Uterus (tissue), 4 donors: Measurements from ENCODE around the gene ATP7A. TPM values are rescaled to one million over a fixed set of nuclear protein-coding genes. Genes with fewer than 3 reads are reported as not detected.

ENCODE experiments used
- DNase-seq, 2 donors: peaks; one replicate each; pipeline ENCODE4 v3.0.0-alpha.2; 2019 to 2020
- H3K27ac ChIP-seq, 2 donors: fragments of 200-600 bp; sonication (generic); 1 replicate in 1 of 2; 2 replicates in 1 of 2; pipeline ENCODE4 v1.5.1; 2016 to 2018
- H3K27me3 ChIP-seq, 2 donors: fragments of 200-600 bp; sonication (generic); one replicate each; pipeline ENCODE4 v1.5.1; 2018 to 2019; ENCODE audit warnings: control low read depth in 1 of 2
- H3K36me3 ChIP-seq, 2 donors: fragments of 200-600 bp; sonication (generic); one replicate each; pipeline ENCODE4 v1.5.1; 2019; ENCODE audit warnings: control low read depth in 1 of 2
- H3K4me1 ChIP-seq, 2 donors: fragments of 200-600 bp; sonication (generic); one replicate each; pipeline ENCODE4 v1.5.1; 2018 to 2019; ENCODE audit warnings: control low read depth in 1 of 2
- H3K4me3 ChIP-seq, 2 donors: fragments of 200-600 bp; sonication (generic); 1 replicate in 1 of 2; 2 replicates in 1 of 2; pipeline ENCODE4 v1.5.1; 2018 to 2019; ENCODE audit warnings: mild to moderate bottlenecking in 1 of 2
- H3K9me3 ChIP-seq, 2 donors: fragments of 200-600 bp; sonication (generic); one replicate each; pipeline ENCODE4 v1.5.1; 2019; ENCODE audit warnings: control low read depth in 1 of 2
- POLR2A ChIP-seq, 2 donors: fragments of 450-650 bp; IDR thresholded peaks; one replicate each; pipeline ENCODE4 v1.6.1; 2016; ENCODE audit warnings: antibody characterized with exemption in 2 of 2, mild to moderate bottlenecking in 1 of 2, moderate library complexity in 1 of 2
- intact Hi-C: fragments of 100-400 bp; cut with DNase I; formaldehyde crosslinking; loops from one replicate; pipeline ENCODE4 v1.15.1; 2023; ENCODE audit warnings: low total_unique reads
- total RNA-seq, 4 donors: library from RNA; depleted of rRNA in 3 of 4; stranded (reverse); fragments of >200 nt in 3 of 4; gene quantifications; one replicate each; pipeline versions ENCODE4 v1.1.0 to v1.2.4, GENCODE V29; 2014 to 2023
- TF ChIP-seq, protein P1 (sequence below), 4 experiments: fragments of 200-600 bp in 2 of 4; fragments of 450-650 bp in 2 of 4; sonication (generic) in 2 of 4; IDR thresholded peaks; one replicate each; pipeline ENCODE4 v1.5.1; 2016 to 2019; ENCODE audit warnings: antibody characterized with exemption in 4 of 4, mild to moderate bottlenecking in 2 of 4, moderate library complexity in 1 of 4
- donor health status: DM: yes; HTN: yes; CAD: no.

ATP7A gene
- total RNA-seq, 4 donors from 2014 or later: 4.9 to 26.5 (median 12.8) TPM

DNA sequence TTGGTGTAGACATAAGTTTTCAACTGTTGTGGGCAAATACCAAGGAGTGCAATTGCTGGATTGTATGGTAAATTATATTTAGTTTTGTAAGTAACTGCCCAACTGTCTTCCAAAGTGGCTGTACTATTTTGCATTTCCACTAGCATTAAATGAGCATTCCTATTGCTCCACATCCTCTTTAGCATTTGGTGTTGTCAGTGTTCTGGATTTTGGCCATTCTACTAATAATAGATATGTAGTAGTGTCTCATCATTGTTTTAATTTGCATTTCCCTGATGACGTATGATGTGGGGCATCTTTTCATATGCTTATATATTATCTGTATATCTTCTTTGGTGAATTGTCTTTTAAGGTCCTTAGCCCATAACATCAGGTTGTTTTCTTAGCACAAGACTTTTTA lies 41.7 kb downstream of the ATP7A start:
- H3K9me3 ChIP-seq: no peaks in the 10 kb centered on the region
- H3K27me3 ChIP-seq: no peaks in the 10 kb centered on the region
- H3K4me3 ChIP-seq: no peak overlapping the region
- H3K36me3 ChIP-seq: no peaks in the 10 kb centered on the region
- TF ChIP-seq, protein P1, sequence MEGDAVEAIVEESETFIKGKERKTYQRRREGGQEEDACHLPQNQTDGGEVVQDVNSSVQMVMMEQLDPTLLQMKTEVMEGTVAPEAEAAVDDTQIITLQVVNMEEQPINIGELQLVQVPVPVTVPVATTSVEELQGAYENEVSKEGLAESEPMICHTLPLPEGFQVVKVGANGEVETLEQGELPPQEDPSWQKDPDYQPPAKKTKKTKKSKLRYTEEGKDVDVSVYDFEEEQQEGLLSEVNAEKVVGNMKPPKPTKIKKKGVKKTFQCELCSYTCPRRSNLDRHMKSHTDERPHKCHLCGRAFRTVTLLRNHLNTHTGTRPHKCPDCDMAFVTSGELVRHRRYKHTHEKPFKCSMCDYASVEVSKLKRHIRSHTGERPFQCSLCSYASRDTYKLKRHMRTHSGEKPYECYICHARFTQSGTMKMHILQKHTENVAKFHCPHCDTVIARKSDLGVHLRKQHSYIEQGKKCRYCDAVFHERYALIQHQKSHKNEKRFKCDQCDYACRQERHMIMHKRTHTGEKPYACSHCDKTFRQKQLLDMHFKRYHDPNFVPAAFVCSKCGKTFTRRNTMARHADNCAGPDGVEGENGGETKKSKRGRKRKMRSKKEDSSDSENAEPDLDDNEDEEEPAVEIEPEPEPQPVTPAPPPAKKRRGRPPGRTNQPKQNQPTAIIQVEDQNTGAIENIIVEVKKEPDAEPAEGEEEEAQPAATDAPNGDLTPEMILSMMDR (IDR thresholded peaks at IDR 0.05): no peak
- TF ChIP-seq POLR2A (IDR thresholded peaks at IDR 0.05): no peak
- intact Hi-C loops: no loop called here
- H3K27ac ChIP-seq: no peak overlapping the region
- no peaks in the 10 kb centered on the region for H3K4me1 ChIP-seq
- no peak for DNase-seq

DNA sequence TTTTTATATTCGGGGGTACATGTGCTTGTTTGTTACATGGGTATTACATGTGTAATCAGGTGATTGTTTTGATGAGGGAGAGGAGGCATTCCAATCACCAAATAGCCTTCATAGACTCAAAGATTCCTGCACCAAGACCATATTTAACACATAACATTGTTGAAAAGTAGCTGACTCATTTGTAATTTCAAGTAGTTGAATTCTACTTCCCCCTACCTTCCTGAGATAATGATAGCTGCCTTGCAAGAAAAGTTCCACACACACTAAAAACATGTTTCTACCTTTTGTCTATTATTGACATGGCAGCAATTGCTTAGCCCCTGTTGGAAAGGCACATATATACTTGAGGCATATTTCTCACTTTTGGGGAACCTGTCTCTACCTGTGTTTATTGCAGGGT lies 42.8 kb downstream of the ATP7A start:
- DNase-seq: no peak
- Histone ChIP-seq H3K36me3 (no peaks in the 10 kb centered on the region), H3K4me3 (no peak overlapping the region), H3K9me3 (no peaks in the 10 kb centered on the region), H3K4me1 (no peaks in the 10 kb centered on the region), H3K27ac (no peak overlapping the region), H3K27me3 (no peaks in the 10 kb centered on the region)
- intact Hi-C loops: no loop called here
- TF ChIP-seq POLR2A (IDR thresholded peaks at IDR 0.05): no peak
- TF ChIP-seq, protein P1 (IDR thresholded peaks at IDR 0.05): no peak

DNA sequence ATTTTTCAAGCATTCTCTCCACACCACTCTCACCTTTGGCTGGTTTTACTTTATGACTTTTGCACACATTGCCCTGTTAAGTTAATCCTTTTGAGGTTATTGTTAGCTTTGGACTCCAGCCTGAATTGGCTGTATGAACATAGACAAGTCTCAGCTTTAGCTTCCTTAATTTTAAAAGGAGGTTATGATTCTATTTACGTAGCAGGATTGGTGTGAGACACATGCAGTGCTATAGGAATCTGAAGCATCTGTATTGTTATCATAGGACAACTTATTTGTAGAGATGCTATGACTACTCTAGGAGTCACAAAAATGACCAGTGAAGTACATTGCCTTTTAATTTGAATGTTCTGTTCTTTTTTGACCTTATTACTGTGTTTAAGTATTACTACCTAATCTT lies 43.2 kb downstream of the ATP7A start:
- Histone ChIP-seq H3K4me3 (no peak overlapping the region), H3K36me3 (no peaks in the 10 kb centered on the region), H3K4me1 (no peaks in the 10 kb centered on the region), H3K9me3 (no peaks in the 10 kb centered on the region), H3K27ac (no peak overlapping the region), H3K27me3 (no peaks in the 10 kb centered on the region)
- TF ChIP-seq POLR2A (IDR thresholded peaks at IDR 0.05): no peak
- TF ChIP-seq, protein P1 (IDR thresholded peaks at IDR 0.05): no peak
- DNase-seq: no peak
- intact Hi-C loops: no loop called here

DNA sequence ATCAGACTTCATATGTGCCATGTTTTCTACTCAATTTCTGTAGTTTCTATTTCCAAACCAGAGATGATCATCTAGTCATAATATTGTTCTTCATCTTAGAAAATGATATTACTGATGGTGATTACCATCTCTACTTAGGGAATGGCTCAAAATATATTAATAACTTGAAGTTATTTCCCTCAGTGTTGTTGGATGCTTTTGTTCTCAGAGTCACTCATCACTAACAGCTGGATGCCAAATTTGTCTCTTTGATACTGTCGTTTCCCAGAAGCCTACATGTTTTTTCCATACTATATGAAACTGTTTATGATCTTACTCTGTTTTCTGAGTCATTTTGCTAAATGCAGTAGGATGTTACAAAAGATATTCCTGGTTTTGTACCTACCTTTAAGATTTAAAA lies 50.1 kb downstream of the ATP7A start:
- H3K9me3 ChIP-seq: no peaks in the 10 kb centered on the region
- no peak overlapping the region for H3K27ac ChIP-seq
- no peaks in the 10 kb centered on the region for H3K27me3 ChIP-seq
- DNase-seq: no peak
- intact Hi-C loops: no loop called here
- no peak overlapping the region for H3K4me3 ChIP-seq
- no peaks in the 10 kb centered on the region for H3K36me3 ChIP-seq
- no peak for TF ChIP-seq POLR2A (IDR thresholded peaks at IDR 0.05)
- TF ChIP-seq, protein P1 (IDR thresholded peaks at IDR 0.05): no peak
- H3K4me1 ChIP-seq: no peaks in the 10 kb centered on the region

DNA sequence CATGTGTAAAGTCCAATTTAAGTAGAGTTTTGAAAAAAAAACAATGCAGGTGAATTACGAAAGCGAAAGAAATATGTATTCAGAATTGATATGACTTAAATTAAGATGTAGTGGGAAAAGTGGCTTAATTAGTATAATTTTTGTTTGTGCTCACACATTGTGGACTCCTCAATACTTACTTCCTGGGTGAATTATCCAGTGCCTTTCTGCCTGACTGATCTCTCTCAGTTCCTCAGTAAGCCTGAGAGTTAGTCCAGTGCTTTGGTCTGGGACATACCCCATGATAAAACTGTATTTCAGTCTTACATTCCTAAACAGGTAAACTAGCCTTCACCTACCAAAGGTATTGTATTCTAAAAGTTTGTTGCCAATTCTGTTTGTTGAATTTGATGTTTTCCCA lies 50.6 kb downstream of the ATP7A start:
- intact Hi-C loops: no loop called here
- no peak overlapping the region for H3K4me3 ChIP-seq
- TF ChIP-seq, protein P1 (IDR thresholded peaks at IDR 0.05): no peak
- TF ChIP-seq POLR2A (IDR thresholded peaks at IDR 0.05): no peak
- no peaks in the 10 kb centered on the region for H3K9me3 ChIP-seq
- no peak overlapping the region for H3K27ac ChIP-seq
- H3K27me3 ChIP-seq: no peaks in the 10 kb centered on the region
- H3K4me1 ChIP-seq: no peaks in the 10 kb centered on the region
- H3K36me3 ChIP-seq: no peaks in the 10 kb centered on the region
- no peak for DNase-seq
